Smooth muscle cell (in vitro differentiated cells): Measurements from ENCODE around the gene IL1RAPL2. TPM values are rescaled to one million over a fixed set of nuclear protein-coding genes. Genes with fewer than 3 reads are reported as not detected.

Experiments
- DNase-seq: peaks from one replicate; lab custom pipeline; 2025; ENCODE audit not compliant: unreplicated experiment; lab: John Stamatoyannopoulos, UW
- H2AFZ ChIP-seq: fragments of 200-600 bp; sonication (generic); 2 replicates; pipeline ENCODE4 v1.6.0; 2016; ENCODE audit warnings: antibody characterized with exemption, low read depth, mild to moderate bottlenecking
- H3F3A ChIP-seq: fragments of 200-600 bp; sonication (generic); 2 replicates; pipeline ENCODE4 v1.6.0; 2017; ENCODE audit warnings: antibody characterized with exemption, low read depth
- H3K27ac ChIP-seq: fragments of 200-600 bp; sonication (generic); 2 replicates; pipeline ENCODE4 v1.5.1; 2016; ENCODE audit warnings: low read depth, mild to moderate bottlenecking
- H3K27me3 ChIP-seq: fragments of 200-600 bp; sonication (generic); 2 replicates; pipeline ENCODE4 v1.6.1; 2016; ENCODE audit warnings: low read depth, mild to moderate bottlenecking
- H3K36me3 ChIP-seq: fragments of 200-600 bp; sonication (generic); 2 replicates; pipeline ENCODE4 v1.5.1; 2016; ENCODE audit warnings: low read depth
- H3K4me1 ChIP-seq: fragments of 200-600 bp; sonication (generic); 2 replicates; pipeline ENCODE4 v1.5.1; 2016; ENCODE audit warnings: low read depth
- H3K4me2 ChIP-seq: fragments of 200-600 bp; sonication (generic); 2 replicates; pipeline ENCODE4 v1.6.0; 2016; ENCODE audit warnings: mild to moderate bottlenecking
- H3K4me3 ChIP-seq: fragments of 200-600 bp; sonication (generic); 2 replicates; pipeline ENCODE4 v1.5.1; 2016; ENCODE audit warnings: mild to moderate bottlenecking
- H3K79me2 ChIP-seq: fragments of 200-600 bp; sonication (generic); 2 replicates; pipeline ENCODE4 v1.6.0; 2016; ENCODE audit warnings: low read depth, mild to moderate bottlenecking
- H3K9ac ChIP-seq: fragments of 200-600 bp; sonication (generic); 2 replicates; pipeline ENCODE4 v1.6.0; 2016; ENCODE audit warnings: low read depth
- H3K9me3 ChIP-seq: fragments of 200-600 bp; sonication (generic); replicated peaks from 2 replicates; pipeline ENCODE4 v1.5.1; 2016; ENCODE audit warnings: low read depth
- H4K20me1 ChIP-seq: fragments of 200-600 bp; sonication (generic); 2 replicates; pipeline ENCODE4 v1.6.0; 2016; ENCODE audit warnings: low read depth
- WGBS: methylation state at CpG from one replicate; pipeline ENCODE4 v1.1.7; 2016; ENCODE audit warnings: low lambda C conversion rate; 5-methylcytosine and 5-hydroxymethylcytosine counted together
- polyA plus RNA-seq: library from polyadenylated mRNA; unstranded; fragments of >200 nt; fragmentation: Nextera tagmentation; extraction: Ambion mirVana; gene quantifications from 2 replicates; pipeline ENCODE4 v1.2.1, GENCODE V29; 2016
- total RNA-seq: library from RNA; depleted of rRNA; stranded (reverse); fragments of >200 nt; gene quantifications from 2 replicates; pipeline ENCODE4 v1.2.3, GENCODE V29; 2014
- TF ChIP-seq, protein P1 (sequence below): fragments of 200-600 bp; sonication (generic); IDR thresholded peaks from 2 replicates; pipeline ENCODE4 v1.5.1; 2017; ENCODE audit warnings: borderline replicate concordance, mild to moderate bottlenecking, antibody characterized with exemption; ENCODE audit not compliant: insufficient read depth, poor library complexity, severe bottlenecking

Gene IL1RAPL2
- total and polyA plus RNA-seq, 2 experiments from 2014 or later, result not detected

DNA sequence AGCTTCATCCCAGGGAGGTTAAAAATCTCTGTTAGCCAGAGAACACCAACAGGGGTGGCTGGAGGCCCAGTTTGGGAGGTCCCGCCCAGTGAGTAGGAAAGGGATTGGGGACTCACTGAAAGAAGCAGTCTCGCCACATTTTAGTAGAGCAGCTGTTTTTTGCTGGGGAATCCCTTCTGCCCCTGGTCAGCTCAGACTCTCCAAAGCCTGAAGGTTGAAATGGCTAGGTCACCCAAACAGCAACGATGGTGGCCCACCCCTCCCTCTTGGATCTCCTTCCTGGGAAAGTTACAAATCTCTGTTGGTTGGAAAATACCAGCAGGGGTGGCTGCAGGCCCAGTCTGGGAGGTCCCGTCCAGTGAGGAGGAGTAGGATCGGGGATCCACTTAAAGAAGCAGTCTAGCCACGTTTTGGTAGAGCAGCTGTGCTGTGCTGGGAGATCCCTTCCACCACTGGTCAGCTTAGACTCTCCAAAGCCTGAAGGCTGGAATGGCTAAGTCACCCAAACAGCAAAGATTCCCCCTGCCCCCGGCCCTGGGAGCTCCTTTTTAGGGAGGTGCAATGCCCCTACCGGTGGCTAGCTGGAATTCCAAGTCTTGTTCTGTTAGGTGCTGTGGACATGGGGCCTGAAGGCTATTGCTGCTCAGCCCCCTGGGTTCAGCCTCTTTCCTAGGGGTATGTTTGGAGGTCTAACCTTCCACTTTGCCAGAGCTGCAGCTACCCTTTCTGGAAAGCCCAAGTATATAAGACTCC lies 694.5 kb downstream of the IL1RAPL2 start:
- Histone ChIP-seq H3K36me3 (no peaks in the 10 kb centered on the region), H3K79me2 (no peaks in the 10 kb centered on the region), H3K27me3 (no peaks in the 10 kb centered on the region), H3K4me3 (no peak overlapping the region), H3K9ac (no peak overlapping the region), H4K20me1 (no peaks in the 10 kb centered on the region), H2AFZ (no peak overlapping the region), H3K4me1 (no peaks in the 10 kb centered on the region), H3K9me3 (no peaks in the 10 kb centered on the region), H3K27ac (no peak overlapping the region), H3F3A (no peaks in the 10 kb centered on the region), H3K4me2 (no peak overlapping the region)
- WGBS, result 79% methylated on average over 8 of the region's 8 CpGs
- TF ChIP-seq, protein P1, sequence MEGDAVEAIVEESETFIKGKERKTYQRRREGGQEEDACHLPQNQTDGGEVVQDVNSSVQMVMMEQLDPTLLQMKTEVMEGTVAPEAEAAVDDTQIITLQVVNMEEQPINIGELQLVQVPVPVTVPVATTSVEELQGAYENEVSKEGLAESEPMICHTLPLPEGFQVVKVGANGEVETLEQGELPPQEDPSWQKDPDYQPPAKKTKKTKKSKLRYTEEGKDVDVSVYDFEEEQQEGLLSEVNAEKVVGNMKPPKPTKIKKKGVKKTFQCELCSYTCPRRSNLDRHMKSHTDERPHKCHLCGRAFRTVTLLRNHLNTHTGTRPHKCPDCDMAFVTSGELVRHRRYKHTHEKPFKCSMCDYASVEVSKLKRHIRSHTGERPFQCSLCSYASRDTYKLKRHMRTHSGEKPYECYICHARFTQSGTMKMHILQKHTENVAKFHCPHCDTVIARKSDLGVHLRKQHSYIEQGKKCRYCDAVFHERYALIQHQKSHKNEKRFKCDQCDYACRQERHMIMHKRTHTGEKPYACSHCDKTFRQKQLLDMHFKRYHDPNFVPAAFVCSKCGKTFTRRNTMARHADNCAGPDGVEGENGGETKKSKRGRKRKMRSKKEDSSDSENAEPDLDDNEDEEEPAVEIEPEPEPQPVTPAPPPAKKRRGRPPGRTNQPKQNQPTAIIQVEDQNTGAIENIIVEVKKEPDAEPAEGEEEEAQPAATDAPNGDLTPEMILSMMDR, result no peak
- no peak for DNase-seq

DNA sequence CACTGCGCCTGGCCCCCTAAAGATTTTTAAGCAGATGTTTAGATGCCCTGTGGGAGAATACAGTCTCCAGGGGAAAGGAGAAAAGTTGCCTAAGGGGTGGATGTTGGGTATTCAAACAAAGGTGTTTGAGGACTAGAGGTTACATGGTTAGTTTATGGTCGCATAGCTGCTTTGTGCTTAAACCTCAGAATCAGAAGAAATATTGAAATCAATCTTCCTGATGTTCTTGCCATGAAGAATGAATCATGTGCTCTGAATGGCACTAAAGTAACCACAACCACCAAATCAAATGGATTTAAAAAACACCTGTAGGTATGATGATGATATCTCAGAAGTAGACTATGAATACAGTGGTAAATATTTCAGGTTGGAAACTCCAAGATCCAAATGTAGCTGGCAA lies 697.2 kb downstream of the IL1RAPL2 start:
- no peaks in the 10 kb centered on the region for H4K20me1 ChIP-seq
- H3K9me3 ChIP-seq, result no peaks in the 10 kb centered on the region
- DNase-seq, result no peak
- WGBS, result 83% methylated on average over 2 of the region's 2 CpGs
- H3K4me2 ChIP-seq, result no peak overlapping the region
- no peak overlapping the region for H3K9ac ChIP-seq
- no peak overlapping the region for H3K27ac ChIP-seq
- H3K27me3 ChIP-seq, result no peaks in the 10 kb centered on the region
- TF ChIP-seq, protein P1, result no peak
- no peak overlapping the region for H3K4me3 ChIP-seq
- H3K79me2 ChIP-seq, result no peaks in the 10 kb centered on the region
- H3F3A ChIP-seq, result no peaks in the 10 kb centered on the region
- H3K4me1 ChIP-seq, result no peaks in the 10 kb centered on the region
- H2AFZ ChIP-seq, result no peak overlapping the region
- no peaks in the 10 kb centered on the region for H3K36me3 ChIP-seq

DNA sequence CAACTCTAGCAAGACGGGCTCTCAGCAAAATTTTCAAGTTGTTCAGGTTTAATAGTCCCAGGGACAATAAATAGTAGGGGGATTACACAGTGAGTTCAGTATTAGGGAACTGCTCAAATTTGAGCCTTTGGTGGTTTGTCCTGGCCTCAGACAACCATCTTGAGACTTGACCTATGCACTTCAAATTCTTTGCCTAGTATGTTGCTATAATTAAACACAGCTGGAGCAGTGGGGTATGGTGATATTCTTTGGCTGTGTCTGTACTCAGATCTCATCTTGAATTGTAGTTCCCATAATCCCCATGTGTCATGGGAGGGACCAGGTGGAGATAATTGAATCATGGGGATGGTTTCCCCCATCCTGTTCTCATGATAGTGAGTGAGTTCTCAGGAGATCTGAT lies 697.8 kb downstream of the IL1RAPL2 start:
- TF ChIP-seq, protein P1, result no peak
- 83% methylated on average over 1 of the region's 1 CpG for WGBS

GRCh38 chrX:105265093-105265492 lies 699.1 kb downstream of the IL1RAPL2 start:
- no peak overlapping the region for H3K4me2 ChIP-seq
- no peak overlapping the region for H3K9ac ChIP-seq
- H2AFZ ChIP-seq, result no peak overlapping the region
- no peak for DNase-seq
- H4K20me1 ChIP-seq, result no peaks in the 10 kb centered on the region
- no peaks in the 10 kb centered on the region for H3K27me3 ChIP-seq
- H3K9me3 ChIP-seq, result no peaks in the 10 kb centered on the region
- WGBS, result 75% methylated on average over 3 of the region's 3 CpGs
- no peaks in the 10 kb centered on the region for H3F3A ChIP-seq
- no peak overlapping the region for H3K4me3 ChIP-seq
- TF ChIP-seq, protein P1, result no peak
- H3K4me1 ChIP-seq, result no peaks in the 10 kb centered on the region
- no peaks in the 10 kb centered on the region for H3K79me2 ChIP-seq
- H3K27ac ChIP-seq, result no peak overlapping the region
- H3K36me3 ChIP-seq, result no peaks in the 10 kb centered on the region

More for the DNA sequence above, 697.8 kb downstream of the IL1RAPL2 start:
- H3K4me2 ChIP-seq, result no peak overlapping the region
- no peaks in the 10 kb centered on the region for H4K20me1 ChIP-seq
- H3F3A ChIP-seq, result no peaks in the 10 kb centered on the region
- H3K4me3 ChIP-seq, result no peak overlapping the region
- H2AFZ ChIP-seq, result no peak overlapping the region
- no peak for DNase-seq
- H3K27me3 ChIP-seq, result no peaks in the 10 kb centered on the region
- no peaks in the 10 kb centered on the region for H3K36me3 ChIP-seq
- H3K27ac ChIP-seq, result no peak overlapping the region
- no peaks in the 10 kb centered on the region for H3K9me3 ChIP-seq
- H3K79me2 ChIP-seq, result no peaks in the 10 kb centered on the region
- no peak overlapping the region for H3K9ac ChIP-seq
- H3K4me1 ChIP-seq, result no peaks in the 10 kb centered on the region
